Endometrial microvascular endothelial cells (primary cell): ENCODE results near the gene KRABD2. TPM values are rescaled to one million over a fixed set of nuclear protein-coding genes. Genes with fewer than 3 reads are reported as not detected.

Experiments used
- in situ Hi-C: cut with HindIII; loops from 2 replicates; pipeline ENCODE4 v1.10.0; 2017; ENCODE audit warnings: low sequenced_read_pairs, low pct_unique_long_range_greater_than_20kb; ENCODE audit errors: inconsistent ontology term
- total RNA-seq: library from RNA; depleted of rRNA; stranded (reverse); fragments of >200 nt; gene quantifications from one replicate; pipeline ENCODE4 v1.2.3, GENCODE V29; 2015; ENCODE audit errors: inconsistent ontology term

KRABD2 gene

DNA sequence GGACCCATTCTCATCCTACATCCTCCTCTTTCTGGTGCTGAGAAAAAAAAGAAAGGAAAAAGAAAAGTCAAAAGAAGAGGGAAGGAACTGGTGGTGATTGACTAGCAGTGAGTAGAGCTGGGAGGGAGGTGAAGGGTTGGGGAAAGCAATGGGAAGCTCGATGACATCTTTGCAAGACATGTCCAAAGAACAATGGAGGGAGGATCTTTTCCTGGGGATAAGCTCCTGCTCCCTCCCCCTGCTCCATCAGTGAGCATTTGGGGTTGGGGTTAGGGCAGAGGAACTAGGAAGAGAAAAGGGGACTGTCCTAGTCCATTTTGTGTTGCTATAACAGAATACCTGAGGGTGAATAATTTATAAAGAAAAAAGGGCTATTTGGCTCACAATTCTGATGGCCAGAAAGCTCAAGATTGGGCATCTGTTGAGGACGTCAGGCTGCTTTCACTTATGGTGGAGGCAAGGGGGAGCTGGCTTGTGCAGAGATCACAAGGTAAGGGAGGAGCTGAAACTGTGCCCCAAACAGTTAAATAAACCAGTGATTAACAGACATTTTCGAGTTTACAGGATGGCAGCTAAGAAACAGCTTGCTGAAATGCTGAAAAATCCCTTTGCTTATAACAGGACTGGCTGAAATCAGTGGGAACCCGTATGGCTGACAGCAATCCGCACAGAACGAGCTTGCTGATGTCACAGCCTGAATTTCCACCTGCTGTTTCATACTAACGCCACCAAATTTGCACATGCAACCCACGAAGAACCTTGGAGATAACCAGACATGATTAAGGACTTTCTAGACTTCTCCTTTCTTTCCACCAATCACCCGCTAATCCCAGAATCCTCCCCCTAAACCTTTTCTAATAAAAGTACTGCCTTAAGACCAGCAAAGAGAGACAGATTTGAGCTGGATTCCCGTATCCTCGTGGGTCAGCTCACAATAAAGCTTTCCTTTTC, 38.4 kb downstream of the KRABD2 start:
- in situ Hi-C loops, result no loop called here

DNA sequence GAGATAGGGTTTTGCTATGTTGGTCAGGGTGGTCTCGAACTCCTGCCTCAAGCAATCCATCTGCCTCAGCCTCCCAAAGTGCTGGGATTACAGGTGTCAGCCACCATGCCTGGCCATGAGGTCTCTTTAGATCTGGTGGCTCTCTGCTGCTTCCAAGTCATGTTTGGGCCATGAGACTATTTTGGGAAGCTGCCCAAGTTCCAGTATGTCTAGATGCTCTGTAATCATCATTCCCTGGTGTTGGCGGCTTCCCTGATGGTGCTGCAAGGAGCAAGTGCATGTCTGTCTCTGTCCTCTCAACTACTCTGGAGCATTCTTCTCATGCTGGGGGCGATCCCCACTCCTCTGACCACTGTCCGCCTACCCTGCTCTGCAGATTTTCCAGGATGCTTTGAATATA, 43.2 kb downstream of the KRABD2 start:
- in situ Hi-C loops, result no loop called here

DNA sequence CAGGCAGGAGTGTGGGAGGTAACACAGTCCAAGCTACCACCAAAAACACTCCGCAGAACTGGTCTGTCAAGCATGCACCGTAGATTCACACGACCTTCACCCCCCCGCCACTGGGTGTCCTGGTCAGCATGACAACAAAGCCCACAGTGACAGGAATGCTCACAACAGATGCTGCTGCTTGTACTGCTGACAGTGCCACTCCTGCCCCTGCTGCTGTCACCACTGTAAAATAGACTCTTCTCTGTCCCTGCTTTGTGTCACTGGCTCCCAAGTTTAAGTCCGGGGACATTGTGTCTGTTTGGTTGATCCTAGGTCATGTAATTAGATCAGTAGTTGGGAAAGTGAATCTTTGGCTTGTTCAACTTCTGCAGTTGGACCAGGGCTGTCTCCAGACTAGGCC, 43.8 kb downstream of the KRABD2 start:
- in situ Hi-C loops, result no loop called here

DNA sequence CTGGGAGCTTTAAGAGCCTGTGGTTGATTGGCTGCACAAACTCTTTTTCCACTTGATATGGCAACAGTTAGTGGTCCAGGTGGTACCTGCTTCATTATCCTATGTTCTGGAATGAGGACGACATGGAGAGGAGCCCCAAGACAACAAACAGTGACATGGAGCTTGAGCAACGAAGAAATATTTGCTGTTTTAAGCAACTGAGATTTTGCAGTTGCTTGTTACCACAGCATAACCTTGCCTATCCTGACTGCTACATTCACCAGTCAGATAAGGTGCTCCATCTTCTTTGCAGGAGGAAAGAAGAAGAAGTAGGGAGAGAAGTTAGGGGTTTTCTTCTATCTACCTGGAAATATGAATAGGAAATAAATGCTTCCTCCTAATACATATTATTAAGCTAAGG, 44.4 kb downstream of the KRABD2 start:
- in situ Hi-C loops, result no loop called here

DNA sequence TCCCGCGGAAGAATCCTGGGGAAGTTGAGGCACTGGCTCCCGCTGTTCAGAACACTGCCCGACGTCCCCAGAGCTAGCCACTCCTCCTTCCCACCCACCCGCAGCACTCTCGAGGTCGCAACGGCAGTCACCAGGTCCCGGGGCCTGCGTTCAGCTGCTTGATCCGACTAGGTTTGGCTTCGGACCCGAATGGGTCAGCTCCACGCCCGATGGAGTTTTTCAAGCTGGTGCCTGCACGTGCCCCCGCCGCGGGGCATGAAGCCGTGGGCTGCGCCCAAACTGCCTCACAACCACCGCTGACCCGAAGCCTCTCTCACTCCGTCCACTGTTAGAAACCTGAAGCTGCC, 49.2 kb downstream of the KRABD2 start:
- in situ Hi-C loops, result loop anchor here (10.0 kb wide), 1 partner anchor 48 kb away; the partner anchor contains the start of gene KRABD2

Other genes with a start within 250 kb of the KRABD2 start
- 20.4 TPM for gene PER1, start 224.3 kb downstream of the KRABD2 start, total RNA-seq
- gene VAMP2, start 213.8 kb downstream of the KRABD2 start, total RNA-seq, result 5.3 TPM
- 34.0 TPM for gene TMEM107, start 200.3 kb downstream of the KRABD2 start, total RNA-seq
- 13.3 TPM for gene BORCS6, start 186.5 kb downstream of the KRABD2 start, total RNA-seq
- 100 TPM for gene AURKB, start 166.1 kb downstream of the KRABD2 start, total RNA-seq
- 17.7 TPM for gene CTC1, start 128.6 kb downstream of the KRABD2 start, total RNA-seq
- gene PFAS, start 127.4 kb downstream of the KRABD2 start, total RNA-seq, result 55.1 TPM
- 54.0 TPM for gene RANGRF, start 88.0 kb downstream of the KRABD2 start, total RNA-seq
- 2.9 TPM for gene SLC25A35, start 81.3 kb downstream of the KRABD2 start, total RNA-seq
- gene ARHGEF15, start 66.5 kb downstream of the KRABD2 start, total RNA-seq, result 64.0 TPM
- not detected for gene ODF4, start 36.9 kb downstream of the KRABD2 start, total RNA-seq
- gene RPL26, start 6.5 kb upstream of the KRABD2 start, total RNA-seq, result 3,476 TPM
- gene RNF222, start 21.1 kb upstream of the KRABD2 start, total RNA-seq, result not detected
- gene NDEL1, start 59.2 kb upstream of the KRABD2 start, total RNA-seq, result 63.9 TPM